Stimulated activated CD8-positive, alpha-beta memory T cell treated with anti-CD3 and anti-CD28 coated beads, Interleukin-7, amount 100 ng/mL, for 48 hours (primary cell): ENCODE data around the gene CLEC16A.
"Not testable (repeated sequence)": the region's sequence is repeated elsewhere in the genome, so short reads cannot be mapped to it uniquely, and the experiment has no call there.

Source experiments
- DNase-seq, 2 donors: peaks; one replicate each; pipeline ENCODE4 v3.0.0-alpha.2; 2020; ENCODE audit warnings: low read depth in 1 of 2; ENCODE audit errors: extremely low read depth in 1 of 2

The CLEC16A gene

DNA sequence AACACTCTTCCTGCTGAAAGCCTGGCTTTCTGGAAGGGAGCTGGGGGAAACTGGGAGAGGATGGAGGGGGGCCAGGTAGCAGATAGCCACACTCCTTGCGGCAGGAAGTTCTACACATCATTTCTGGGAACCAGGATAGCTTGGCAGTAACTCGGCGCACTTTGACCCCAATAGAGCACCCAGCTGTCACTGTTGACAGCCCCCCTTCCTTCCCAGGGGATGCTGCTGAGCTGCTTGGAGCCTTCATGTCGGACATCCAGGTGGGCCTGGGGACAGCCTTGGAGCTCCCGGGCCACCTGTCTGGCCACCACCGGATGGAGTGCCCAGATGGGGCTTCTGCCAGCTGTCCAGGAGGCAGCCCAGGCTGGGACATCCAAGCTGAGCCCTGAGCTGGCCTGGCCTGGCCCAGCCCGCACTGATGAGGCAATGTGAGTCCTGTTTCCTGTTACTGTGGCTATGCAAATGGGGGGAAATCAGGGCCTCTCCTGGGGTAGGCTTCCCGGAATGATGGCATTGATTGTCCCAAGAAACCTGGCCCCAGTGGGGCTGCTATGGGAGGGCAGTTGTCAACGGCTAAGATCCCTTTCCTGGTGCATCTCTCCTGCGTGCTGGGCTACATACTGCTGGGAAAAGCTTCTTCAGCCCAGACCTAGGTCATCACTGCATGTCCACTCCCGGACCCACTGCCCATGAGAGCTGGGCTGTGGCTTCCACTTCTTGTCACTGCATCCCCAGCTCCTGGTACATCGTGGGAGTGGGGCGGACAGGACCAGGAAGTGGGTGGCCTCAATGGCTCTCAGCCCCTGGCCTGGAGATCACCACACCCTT lies 261.6 kb downstream of the CLEC16A start:
- no peak for DNase-seq

DNA sequence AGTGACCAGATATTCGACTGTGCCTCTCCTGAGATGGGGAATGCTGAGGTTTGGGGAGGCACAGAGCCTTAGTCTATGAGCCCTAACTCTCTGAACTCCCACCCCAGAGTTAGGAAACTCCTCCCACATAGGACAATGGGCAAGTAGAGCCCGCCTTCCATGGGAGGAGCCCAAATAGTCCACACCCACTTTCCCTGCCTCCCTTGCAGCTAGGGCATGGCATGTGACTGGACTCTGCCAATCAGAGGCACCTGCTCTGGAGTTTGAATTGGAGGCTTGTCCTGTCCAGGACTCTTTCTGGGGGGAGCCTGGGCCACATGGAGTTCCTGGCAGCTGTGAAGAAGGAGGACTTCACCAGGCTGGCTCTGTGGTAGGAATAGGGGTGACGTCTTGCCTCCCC lies 263.3 kb downstream of the CLEC16A start:
- DNase-seq, result no peak

DNA sequence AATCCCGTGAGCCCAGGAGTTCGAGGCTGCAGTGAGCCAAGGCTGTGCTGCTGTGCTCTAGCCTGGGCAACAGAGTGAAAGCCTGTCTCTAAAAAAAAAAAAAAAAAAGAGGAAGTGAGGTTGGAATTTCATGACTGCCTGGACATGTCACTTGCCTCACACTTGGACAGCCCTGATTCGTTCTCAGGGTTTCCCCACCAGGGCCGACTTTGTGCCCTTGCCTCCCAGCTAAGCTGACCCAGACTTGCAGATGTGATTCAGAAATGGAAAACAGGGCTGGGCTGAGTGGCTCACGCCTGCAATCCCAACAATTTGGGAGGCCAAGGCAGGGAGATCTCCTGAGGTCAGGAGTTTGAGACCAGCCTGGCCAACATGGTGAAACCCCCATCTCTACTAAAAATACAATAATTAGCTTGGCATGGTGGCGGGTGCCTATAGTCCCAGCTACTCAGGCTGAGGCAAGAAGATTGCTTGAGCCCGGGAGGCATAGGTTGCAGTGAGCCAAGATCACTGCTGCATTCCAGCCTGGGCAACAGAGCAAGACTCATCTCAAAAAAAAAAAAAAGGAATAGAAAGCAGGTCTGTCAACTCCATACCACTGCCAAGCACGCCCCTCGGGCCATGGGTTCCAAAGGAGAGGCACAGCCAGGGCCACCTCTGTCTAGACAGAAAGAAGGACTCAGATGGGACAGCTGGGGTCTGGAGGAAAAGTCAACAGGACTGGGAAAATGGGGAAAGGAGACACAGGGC lies 264.7 kb downstream of the CLEC16A start:
- DNase-seq, result no peak

DNA sequence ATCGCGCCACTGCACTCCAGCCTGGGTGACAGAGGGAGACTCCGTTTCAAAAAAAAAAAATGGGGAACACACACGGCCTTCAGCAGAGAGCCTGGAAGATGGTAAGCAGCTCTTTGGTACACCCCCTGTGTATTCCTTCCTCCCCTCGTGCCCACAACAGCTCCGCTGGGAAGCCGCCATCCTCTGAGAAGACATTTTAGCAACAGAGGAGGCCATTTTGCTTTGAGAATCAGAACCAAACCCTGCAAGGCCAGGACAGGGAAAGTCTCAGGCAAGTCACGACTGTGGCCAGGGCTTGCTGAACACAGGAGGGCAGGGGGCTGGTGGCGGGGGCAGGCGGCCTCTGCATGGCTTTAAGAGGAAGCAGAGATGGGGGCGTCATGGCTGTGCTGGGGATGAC lies 265.9 kb downstream of the CLEC16A start:
- DNase-seq, result no peak

DNA sequence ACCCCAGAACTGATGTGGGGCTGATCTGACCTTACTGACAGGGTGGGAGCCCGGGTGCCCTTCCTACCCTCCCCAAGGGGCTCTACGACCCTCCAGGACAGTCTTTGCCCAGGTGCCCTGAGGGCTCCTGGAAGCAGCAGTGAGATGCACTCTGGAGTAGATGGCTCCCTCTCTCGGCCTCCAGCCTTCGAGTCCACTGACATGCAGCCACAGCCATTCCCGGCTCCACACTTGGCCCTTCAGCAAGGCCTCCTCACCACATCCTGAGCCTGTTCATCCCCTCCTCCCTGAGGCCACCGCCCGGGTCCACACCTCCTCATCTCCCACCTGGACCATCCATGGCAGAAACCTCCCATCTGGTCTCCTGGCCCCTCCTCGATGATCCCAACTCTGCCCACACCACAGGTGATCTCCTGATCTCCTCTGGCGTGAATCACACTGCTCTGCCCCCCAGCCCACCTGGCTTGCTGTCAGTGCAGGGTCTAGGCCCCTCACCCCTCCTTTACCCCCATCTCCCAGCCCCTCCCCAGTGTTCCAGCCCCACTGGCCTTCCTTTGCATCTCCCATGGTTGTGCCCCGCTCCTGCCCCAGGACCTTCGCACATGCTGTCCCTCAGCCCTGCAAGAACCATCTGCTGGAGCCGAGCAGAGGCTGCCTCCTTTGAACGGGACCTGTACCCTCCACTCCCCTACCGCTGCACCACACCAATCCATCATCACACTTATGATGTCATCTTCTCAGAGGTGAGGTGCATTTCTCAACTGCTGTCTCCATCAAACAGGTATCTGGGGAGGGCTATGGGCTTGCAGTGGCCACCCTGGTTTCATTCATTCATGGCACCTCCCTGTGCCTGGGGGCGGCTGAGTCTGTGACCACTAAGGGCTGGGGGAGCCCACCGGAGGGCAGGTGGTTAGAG lies 267.0 kb downstream of the CLEC16A start:
- no peak for DNase-seq

DNA sequence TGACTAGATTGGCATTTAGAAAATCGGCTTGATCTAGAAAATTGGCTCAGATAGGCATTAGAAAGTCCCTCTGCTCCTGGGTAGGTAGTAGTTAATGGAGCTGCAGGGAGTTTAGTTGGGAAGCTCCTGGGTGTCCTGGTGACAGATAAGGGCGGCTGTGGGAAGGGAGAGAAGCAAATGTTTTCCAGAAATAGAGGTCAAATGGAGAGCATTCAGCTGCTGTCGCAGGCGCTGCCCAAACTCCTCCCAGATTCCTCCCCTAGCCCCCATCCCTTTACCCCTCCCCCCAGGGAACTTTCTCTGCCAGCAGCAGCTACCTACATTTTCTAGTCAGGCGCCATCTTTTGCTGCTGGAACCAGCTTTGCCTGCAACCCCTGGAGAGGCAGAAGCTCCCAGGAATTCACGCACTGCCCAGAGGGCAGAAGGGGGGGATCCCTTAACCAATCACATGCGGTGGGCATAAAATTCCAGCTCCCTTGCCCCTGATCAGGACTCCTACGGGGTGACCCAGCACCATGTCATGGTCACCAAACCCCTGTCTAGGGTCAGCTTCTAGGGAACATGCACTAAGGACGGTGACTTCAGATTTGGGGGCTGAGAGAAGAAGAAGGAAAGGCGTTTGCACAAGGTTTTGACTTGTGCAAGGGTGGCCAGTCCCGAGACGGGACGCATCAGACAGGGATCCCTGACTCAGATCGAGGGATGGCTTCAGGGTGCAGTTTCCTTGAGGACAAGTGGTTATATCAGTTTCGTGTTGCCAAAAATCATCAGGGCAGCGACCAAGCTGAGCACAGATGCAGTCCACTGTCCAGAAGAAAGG lies 267.8 kb downstream of the CLEC16A start:
- no peak for DNase-seq

DNA sequence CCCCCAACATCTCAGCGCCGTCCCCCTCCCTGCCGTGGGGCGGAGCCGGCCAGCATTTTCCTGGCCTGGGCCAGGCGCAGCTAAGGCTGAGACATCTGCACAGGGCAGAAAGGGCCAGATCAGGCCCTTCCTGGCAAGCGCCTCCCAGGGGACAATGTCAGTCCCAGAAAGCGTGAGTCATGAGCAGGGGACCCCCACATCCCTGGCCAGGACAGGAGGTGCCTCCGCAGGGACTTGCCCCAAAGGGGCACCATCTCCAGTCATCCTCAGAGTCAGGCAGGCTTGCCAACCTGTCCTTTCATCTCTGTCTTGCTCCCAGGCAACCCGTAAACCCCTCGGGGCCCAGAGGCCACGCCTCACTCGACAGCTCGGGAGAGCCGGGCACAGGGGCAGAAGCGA lies 268.4 kb downstream of the CLEC16A start:
- DNase-seq, result no peak

DNA sequence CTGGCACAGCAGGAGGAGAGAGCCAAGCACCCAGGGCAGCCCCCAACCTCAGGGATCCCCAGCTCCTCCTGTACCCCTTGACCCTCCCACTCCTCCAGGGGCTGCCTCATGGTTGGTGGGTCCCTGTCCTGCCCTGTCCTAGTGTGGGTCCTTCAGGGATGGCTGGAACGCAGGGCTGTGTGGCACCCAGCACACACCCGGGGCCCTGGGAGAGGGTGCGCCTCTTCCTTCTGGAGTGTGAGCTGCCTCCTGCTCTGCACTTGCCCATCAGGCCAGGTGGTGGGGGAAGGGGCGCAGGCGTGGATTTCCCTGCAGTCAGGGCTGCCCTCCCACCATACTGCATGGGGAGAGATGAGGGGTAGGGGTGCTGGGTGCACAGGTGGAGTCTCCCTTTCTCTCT lies 269.0 kb downstream of the CLEC16A start:
- no peak for DNase-seq

DNA sequence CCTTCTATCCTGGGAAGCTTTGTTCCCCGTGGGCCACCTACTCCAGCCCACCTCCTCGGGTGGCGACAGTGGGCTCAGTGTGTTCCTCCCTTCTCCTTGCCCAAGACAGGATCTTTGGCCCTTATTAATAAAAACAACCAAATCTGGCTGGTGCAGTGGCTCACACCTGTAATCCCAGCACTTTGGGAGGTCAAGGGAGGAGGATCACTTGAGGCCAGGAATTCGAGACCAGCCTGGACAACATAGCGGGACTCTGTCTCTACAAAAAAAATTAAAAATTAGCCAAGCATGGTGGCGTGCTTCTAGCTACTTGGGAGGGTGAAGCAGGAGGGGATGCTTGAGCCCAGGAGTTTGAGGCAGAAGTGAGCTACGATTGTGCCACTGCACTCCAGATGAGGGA lies 269.4 kb downstream of the CLEC16A start:
- no peak for DNase-seq

DNA sequence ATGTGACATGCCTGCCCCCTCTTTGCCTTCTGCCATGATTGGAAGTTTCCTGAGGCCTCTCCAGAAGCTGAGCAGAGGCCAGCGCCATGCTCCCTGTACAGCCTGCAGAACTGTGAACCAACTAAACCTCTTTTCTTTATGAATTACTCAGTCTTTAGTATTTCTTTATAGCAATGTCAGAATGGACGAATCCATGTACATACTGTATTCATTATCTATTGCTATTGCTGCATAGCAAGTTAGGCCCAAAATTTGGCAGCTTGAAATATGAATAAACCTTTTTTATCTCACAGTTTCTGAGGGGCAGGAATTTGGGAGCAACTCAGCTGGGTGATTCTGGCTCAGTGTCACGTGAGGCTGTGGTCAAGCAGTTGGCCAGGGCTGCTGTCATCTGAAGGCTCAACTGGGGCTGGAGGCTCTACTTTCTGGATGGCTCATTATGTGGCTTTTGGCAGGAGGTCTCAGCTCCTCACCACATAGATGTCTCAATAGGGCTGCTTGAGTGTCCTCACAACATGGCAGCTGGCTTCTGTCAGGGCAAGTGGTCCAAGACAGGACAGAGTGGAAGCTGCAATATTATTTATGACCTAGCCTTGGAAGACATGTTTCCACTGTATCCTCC lies 271.7 kb downstream of the CLEC16A start:
- DNase-seq, result no peak

DNA sequence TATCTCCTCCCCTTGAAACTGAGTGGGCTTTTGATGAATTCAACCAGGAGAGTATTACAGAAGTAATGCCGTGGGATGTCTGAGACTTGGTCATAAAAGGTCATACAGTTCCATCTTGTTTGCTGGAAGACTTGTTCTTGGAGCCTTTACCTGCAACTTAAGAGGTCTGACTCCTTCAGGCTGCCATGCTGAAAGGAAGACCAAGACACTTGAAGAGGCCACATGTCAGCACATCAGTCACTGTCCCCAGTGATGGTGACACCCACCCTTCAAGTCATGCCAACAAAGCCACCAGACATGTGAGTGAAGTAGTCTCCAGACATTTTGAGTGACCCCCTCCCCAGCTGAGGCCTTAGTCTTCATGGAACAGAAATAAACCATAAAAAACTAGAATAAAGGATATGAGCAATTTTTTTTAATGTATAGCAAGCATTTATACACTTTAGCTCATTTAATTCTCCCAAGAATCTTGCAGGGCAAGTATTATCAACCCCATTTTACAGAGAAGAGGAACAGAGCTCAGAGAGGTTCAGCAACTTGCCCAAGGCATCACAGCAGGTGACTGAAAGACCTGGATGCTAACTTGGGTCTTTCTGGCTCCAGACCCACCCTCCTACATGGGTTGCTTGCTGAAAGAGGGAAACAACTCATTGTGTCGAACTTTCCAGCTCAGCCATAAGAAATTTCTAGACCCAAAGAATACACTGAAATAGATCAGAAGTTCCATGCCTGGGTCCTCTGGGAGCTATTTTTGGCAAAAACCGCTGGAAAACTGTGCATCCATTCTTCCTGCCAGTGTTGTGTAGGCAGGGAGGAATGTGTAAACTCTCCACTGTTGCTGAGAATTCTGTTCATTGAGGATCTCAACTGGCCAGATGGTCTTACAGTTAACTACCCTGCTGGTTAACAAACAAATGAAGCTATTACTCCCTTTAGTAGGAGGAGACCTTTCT lies 273.6 kb downstream of the CLEC16A start:
- no peak for DNase-seq

DNA sequence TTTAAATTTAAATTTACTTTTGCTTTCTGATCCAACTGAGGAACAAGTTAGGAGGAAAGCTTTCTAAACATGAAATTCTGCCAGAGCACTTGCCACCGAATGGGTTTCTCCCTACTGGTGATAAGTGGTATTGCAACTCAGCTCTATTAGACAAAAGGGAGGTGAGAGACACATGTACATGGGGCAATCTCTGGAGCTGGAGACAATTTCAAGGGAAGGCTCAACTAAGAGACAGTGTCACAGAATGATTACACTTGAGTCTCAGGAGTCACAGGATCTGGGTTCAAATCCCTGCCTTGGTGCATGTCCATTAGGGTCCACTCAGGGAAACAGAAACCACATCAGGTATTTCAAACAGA lies 274.2 kb downstream of the CLEC16A start:
- no peak for DNase-seq

DNA sequence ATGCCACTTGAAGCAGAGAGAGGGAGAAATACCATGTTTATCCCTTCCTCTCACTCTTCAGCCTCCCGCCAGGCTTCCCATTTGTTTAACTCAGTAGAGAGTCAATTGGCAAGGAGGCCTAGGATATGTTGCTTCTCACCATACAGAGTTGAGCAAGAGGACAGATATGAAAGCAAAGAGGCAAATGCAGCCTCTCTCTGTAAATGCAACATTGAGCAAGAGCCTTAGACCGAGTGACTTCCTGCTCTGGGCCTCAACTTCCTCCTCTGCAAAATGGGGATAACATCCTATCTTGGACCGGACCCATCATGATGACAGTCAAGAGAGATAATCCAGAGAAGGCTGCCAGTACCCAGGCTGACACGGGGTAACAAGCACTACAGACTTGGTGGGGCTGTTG lies 274.8 kb downstream of the CLEC16A start:
- no peak for DNase-seq

DNA sequence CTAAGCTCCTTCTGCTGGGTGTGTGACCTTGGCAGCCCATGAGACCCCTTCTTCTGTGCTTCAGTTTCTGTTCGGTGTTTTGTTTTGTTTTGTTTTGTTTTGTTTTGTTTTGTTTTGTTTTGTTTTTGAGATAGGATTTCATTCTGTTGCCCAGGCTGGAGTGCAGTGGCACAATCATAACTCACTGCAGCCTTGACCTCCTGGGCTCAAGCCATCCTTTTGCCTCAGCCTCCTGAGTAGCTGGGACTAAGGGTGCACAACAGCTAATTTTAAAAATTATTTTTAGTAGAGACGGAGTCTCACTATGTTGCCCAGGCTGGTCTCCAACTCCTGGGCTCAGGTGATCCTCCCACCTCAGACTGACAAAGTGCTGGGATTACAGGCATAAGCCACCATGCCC lies 276.1 kb downstream of the CLEC16A start:
- not testable (repeated sequence) for DNase-seq

DNA sequence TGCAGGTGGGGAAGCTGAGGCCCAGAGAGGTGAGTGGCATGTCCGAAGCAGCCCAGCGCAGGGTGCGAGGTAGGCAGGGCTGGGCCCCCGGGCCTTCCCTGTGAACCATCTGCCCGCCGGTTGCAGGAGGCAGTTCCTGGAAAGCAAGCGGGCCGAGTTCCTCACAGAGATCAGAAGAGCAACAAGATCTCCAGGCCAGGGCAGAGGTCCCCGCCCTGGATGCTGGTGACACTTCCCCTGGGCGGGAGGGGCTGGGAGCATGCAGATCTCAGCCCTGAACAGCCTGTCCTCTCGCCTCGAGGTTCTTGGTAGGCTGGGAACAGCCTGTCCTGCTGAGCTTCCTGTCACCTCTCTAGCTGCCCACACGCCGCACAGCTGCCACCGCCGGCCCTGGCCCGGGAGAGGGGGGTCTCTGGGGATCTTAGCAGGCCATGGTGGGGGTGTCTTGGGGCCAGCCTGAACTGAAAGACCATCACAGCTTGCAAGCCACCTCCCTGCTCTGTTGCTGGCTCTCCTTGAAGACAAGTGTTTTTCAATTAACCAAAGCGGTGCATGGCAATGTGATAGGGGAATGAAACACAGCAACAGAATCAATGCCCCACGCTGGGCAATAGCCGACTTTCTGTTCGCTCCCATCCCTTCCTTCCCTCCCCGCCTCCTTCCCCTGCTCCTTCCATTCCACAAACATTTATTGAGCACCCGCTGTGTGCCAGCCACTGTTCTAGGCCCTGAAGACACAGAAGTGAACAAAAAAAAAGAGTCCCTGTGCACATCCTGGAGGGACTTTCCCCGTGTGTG lies 279.9 kb downstream of the CLEC16A start:
- DNase-seq, result peak; percentile 58 to 74

DNA sequence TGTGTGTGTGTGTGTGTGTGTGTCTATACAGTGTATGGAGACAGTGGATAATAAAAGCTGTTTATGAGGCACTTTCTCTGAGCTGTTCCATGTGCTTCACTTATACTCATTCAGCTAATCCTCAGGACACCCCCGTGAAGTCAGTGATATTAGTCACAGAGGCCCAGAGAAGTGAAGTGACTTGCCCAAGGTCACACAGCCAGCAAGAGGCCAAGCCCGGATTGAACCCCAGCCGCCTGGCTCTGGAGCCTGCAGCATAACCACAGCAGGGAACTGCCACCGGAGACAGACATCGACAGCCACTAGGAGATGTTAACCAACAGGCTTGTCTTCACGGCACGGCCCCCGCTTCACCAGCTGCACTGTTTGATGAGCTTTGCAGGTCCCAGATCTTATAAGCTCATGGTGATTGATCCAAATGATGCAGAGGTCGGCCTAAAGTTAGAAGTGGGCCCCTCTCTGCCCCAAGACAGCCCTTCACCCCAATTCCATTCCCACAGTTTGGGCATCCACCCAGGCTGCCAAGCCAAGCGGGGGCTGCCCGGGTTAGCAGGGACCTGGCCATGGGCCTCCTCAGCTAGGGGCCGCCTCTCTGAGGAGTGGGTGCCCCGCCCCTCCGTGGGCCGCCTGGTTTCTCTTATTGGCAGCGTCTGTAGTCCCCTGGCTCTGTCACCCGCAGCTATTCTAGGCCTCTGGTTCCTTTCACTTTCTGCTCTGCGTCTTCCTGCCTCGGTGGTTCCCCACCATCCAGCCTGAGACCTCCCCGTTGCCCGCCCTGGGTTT lies 280.7 kb downstream of the CLEC16A start:
- DNase-seq, result peak; percentile 72 to 89
